Measurements from ENCODE around the gene ZNF226. TPM values are rescaled to one million over a fixed set of nuclear protein-coding genes. Genes with fewer than 3 reads are reported as not detected.
"Not testable (repeated sequence)": the region's sequence is repeated elsewhere in the genome, so short reads cannot be mapped to it uniquely, and the experiment has no call there.

ZNF226 gene
- polyA plus RNA-seq, 3 donors = 9.3 to 16.6 (median 16.3) TPM

GRCh38 chr19:44163789-44164188, 1.1 kb upstream of the ZNF226 start:
- Histone ChIP-seq H3K79me2 (ENCODE audit: insufficient read depth, low read length) (peaks cover 15% of the 10 kb centered on the region), H2AFZ (ENCODE audit: insufficient read depth, low read depth, low read length, poor library complexity, severe bottlenecking) (no peak overlapping the region), H3K9ac (ENCODE audit: insufficient read depth, low read length, poor library complexity, severe bottlenecking) (no peak overlapping the region), H3K9me3 (replicated peaks in 1 of 2; ENCODE audit: control insufficient read depth in 1 of 2, insufficient read depth in 1 of 2, low read length in 2 of 2) (peaks cover 43 to 80% of the 10 kb centered on the region in 2 donors), H3K27me3 (ENCODE audit: control insufficient read depth in 2 of 2, insufficient read depth in 2 of 2, low read length in 2 of 2) (no peaks in the 10 kb centered on the region), H3K4me1 (ENCODE audit: control insufficient read depth in 1 of 2, insufficient read depth in 2 of 2, low read length in 2 of 2) (peaks cover 11 to 16% of the 10 kb centered on the region in 2 donors), H3K4me2 (replicated peaks; ENCODE audit: extremely low read depth, low read length, poor library complexity, severe bottlenecking) (no peak overlapping the region), H3K36me3 (replicated peaks in 1 of 2; ENCODE audit: control insufficient read depth in 1 of 2, insufficient read depth in 2 of 2, low read length in 2 of 2) (peaks cover 3 to 24% of the 10 kb centered on the region in 2 donors), H4K20me1 (ENCODE audit: insufficient read depth, low read length) (no peaks in the 10 kb centered on the region), H3K4me3 (replicated peaks in 1 of 3; ENCODE audit: low read depth in 2 of 3, low read length in 3 of 3) (no peak overlapping the region), H3K27ac (ENCODE audit: low read depth in 1 of 2, low read length in 2 of 2) (no peak overlapping the region)
- intact Hi-C loops (cut with micrococcal nuclease) = loop anchor here in 1 of 2 donors (5.0 kb wide), 2 partner anchors 49 to 71 kb away; partner anchors contain the start of genes ZNF224 and ZNF227
- Mint-ChIP-seq H3K4me3 (no peak overlapping the region), H3K27me3 (ENCODE audit: low read depth in 3 of 3) (peaks cover 1 to 10% (median 7%) of the 10 kb centered on the region in 3 donors), H3K9me3 (peaks cover 33 to 85% (median 76%) of the 10 kb centered on the region in 7 donors), H3K4me1 (peaks cover 18% of the 10 kb centered on the region), H3K36me3 (peaks cover 23 to 25% of the 10 kb centered on the region in 2 donors), H3K27ac (no peak overlapping the region)
- WGBS (ENCODE audit: insufficient coverage) = 85% methylated on average over 2 of the region's 2 CpGs
- TF ChIP-seq CTCF (IDR thresholded peaks at IDR 0.05) = no peak
- DNase-seq = no peak

- Histone ChIP-seq H3K36me3 (replicated peaks in 1 of 2; ENCODE audit: control insufficient read depth in 1 of 2, insufficient read depth in 2 of 2, low read length in 2 of 2) (peaks cover 7 to 29% of the 10 kb centered on the region in 2 donors), H2AFZ (ENCODE audit: insufficient read depth, low read depth, low read length, poor library complexity, severe bottlenecking) (peak overlapping the region; percentile 86), H3K4me3 (replicated peaks in 1 of 3; ENCODE audit: low read depth in 2 of 3, low read length in 3 of 3) (peak overlapping the region; percentile 66 to 91 (median 68)), H3K27me3 (ENCODE audit: control insufficient read depth in 2 of 2, insufficient read depth in 2 of 2, low read length in 2 of 2) (no peaks in the 10 kb centered on the region), H3K9me3 (replicated peaks in 1 of 2; ENCODE audit: control insufficient read depth in 1 of 2, insufficient read depth in 1 of 2, low read length in 2 of 2) (peaks cover 41 to 77% of the 10 kb centered on the region in 2 donors), H3K4me2 (replicated peaks; ENCODE audit: extremely low read depth, low read length, poor library complexity, severe bottlenecking) (peak overlapping the region; percentile 92), H3K9ac (ENCODE audit: insufficient read depth, low read length, poor library complexity, severe bottlenecking) (peak overlapping the region; percentile 72), H3K4me1 (ENCODE audit: control insufficient read depth in 1 of 2, insufficient read depth in 2 of 2, low read length in 2 of 2) (peaks cover 11 to 16% of the 10 kb centered on the region in 2 donors), H3K27ac (ENCODE audit: low read depth in 1 of 2, low read length in 2 of 2) (peak overlapping the region in 1 of 2 donors; percentile 86), H4K20me1 (ENCODE audit: insufficient read depth, low read length) (no peaks in the 10 kb centered on the region), H3K79me2 (ENCODE audit: insufficient read depth, low read length) (peaks cover 15% of the 10 kb centered on the region)
- Mint-ChIP-seq H3K36me3 (peaks cover 26 to 30% of the 10 kb centered on the region in 2 donors), H3K27ac (peak overlapping the region in 2 of 7 donors; percentile 88 to 95), H3K4me3 (peak overlapping the region; percentile 98 to 99), H3K4me1 (peaks cover 18% of the 10 kb centered on the region), H3K9me3 (peaks cover 36 to 85% (median 76%) of the 10 kb centered on the region in 7 donors), H3K27me3 (ENCODE audit: low read depth in 3 of 3) (peaks cover 1 to 10% (median 7%) of the 10 kb centered on the region in 3 donors)
- DNase-seq = no peak
- TF ChIP-seq CTCF (IDR thresholded peaks at IDR 0.05) = no peak
- WGBS (ENCODE audit: insufficient coverage) = no CpG with 5 or more reads among the region's 3 CpGs
- intact Hi-C loops (cut with micrococcal nuclease) = loop anchor here in 1 of 2 donors (5.0 kb wide), 2 partner anchors 48 to 72 kb away; partner anchors contain the start of genes ZNF224 and ZNF227
These were observed 600 bp upstream of the ZNF226 start for GRCh38 chr19:44164327-44164672.

GRCh38 chr19:44170660-44171059, 5.8 kb downstream of the ZNF226 start:
- H3K27me3 Mint-ChIP-seq (ENCODE audit: low read depth in 3 of 3); H3K4me1 Mint-ChIP-seq; H3K27ac Mint-ChIP-seq; H4K20me1 ChIP-seq (ENCODE audit: insufficient read depth, low read length); H2AFZ ChIP-seq (ENCODE audit: insufficient read depth, low read depth, low read length, poor library complexity, severe bottlenecking); H3K4me1 ChIP-seq (ENCODE audit: control insufficient read depth in 1 of 2, insufficient read depth in 2 of 2, low read length in 2 of 2); H3K4me3 ChIP-seq (replicated peaks in 1 of 3; ENCODE audit: low read depth in 2 of 3, low read length in 3 of 3); DNase-seq; H3K9ac ChIP-seq (ENCODE audit: insufficient read depth, low read length, poor library complexity, severe bottlenecking); H3K4me2 ChIP-seq (replicated peaks; ENCODE audit: extremely low read depth, low read length, poor library complexity, severe bottlenecking); H3K4me3 Mint-ChIP-seq; intact Hi-C loops (cut with micrococcal nuclease); H3K27me3 ChIP-seq (ENCODE audit: control insufficient read depth in 2 of 2, insufficient read depth in 2 of 2, low read length in 2 of 2); H3K27ac ChIP-seq (ENCODE audit: low read depth in 1 of 2, low read length in 2 of 2): not testable (repeated sequence)
- H3K79me2 ChIP-seq (ENCODE audit: insufficient read depth, low read length) = peaks cover 12% of the 10 kb centered on the region
- Mint-ChIP-seq H3K9me3 (peaks cover 52 to 83% (median 66%) of the 10 kb centered on the region in 7 donors), H3K36me3 (peaks cover 82 to 89% of the 10 kb centered on the region in 2 donors)
- peaks cover 30 to 82% of the 10 kb centered on the region in 2 donors for H3K9me3 ChIP-seq (replicated peaks in 1 of 2; ENCODE audit: control insufficient read depth in 1 of 2, insufficient read depth in 1 of 2, low read length in 2 of 2)
- H3K36me3 ChIP-seq (replicated peaks in 1 of 2; ENCODE audit: control insufficient read depth in 1 of 2, insufficient read depth in 2 of 2, low read length in 2 of 2) = peaks cover 62 to 91% of the 10 kb centered on the region in 2 donors
- WGBS (ENCODE audit: insufficient coverage) = 100% methylated on average over 1 of the region's 6 CpGs
